RCC 7860 (cell line): ENCODE data around the gene ESD.
A peak's percentile ranks its signal among the peaks of the same experiment; 100 is the strongest.
"Not testable (repeated sequence)": the region's sequence is repeated elsewhere in the genome, so short reads cannot be mapped to it uniquely, and the experiment has no call there.

Experiments
- DNase-seq: peaks from one replicate; pipeline ENCODE4 v3.0.0-alpha.2; 2015; ENCODE audit warnings: low spot score
- FAIRE-seq: peaks from 2 replicates; lab custom pipeline; 2012; peaks lifted over from hg19 to GRCh38; lab: Jason Lieb, UNC

Gene ESD

DNA sequence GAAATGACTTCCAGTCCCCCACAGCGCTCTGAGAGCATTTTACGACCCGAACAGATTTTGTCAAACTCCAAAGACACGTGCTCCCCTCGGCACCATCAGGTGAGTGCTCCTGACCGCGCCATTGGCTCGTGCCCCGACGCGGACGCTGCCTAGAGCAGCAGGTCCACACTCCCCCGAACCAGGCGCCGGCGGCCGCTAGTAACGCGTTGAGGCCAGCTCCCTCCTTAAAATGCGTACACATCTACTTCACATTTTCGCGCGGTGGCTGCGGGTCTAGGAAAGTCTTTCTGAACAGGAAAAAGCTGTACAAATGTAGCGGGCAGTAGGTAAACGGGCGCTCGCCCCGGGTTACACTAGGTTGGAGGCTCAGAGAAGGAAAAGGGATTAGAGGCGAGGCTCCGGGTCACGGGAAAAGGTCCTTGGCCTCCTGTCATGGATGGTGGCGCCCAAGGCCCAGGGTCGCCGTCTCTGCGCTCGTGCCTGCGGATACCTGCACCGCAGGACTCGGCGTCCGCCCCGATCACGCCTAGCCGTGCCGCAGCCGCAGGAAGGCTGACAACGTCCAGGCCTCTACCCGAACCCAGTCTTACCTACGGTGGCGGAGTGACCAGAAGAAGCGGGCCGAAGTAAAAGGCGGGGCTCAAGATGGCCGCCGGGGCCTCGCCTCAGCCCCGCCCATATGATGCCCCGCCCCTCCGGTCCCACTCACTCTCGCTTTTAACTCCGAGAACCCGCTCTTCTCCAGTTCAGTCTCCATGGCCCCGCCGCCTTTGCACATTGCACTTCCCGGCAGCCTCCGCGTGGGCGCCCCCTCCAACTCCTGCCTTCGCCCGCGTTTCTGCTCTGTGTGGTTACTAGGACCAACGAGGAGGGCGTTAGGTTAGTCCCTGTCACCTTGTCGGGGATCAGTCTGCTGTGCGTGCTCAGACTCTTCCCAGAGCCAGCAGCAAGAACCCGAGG is at the start of gene ESD:
Gene ESD (minus strand): TSS at position 647 of the 960 bp plus-strand sequence. CDS start 5,748 bp downstream, outside the sequence.
- DNase-seq = peak; percentile 87
- FAIRE-seq = no peak

GRCh38 chr13:46846726-46847125 is 49.8 kb upstream of the ESD start:
- FAIRE-seq (no peak), DNase-seq (no peak)

GRCh38 chr13:46845146-46845545 is 48.2 kb upstream of the ESD start:
- FAIRE-seq (no peak), DNase-seq (no peak)

DNA sequence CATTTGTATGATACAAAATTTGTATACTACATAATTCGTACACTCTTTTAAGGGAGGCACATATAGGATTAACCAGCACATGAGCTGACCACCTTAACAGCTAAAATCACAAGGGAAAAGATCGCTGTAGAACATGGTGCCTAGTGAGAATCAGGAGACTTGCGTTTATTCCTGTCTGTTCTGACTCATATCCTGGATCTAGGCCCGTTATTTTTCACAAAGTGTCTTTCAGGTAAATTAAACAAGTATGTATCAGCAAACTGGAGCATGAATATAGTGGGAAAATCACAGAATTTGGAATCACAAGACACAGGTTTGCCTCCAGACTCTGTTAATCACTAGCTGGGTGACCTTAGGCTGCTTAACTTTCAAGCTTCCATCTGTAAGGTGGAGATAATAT is 47.5 kb upstream of the ESD start:
- no peak for FAIRE-seq
- no peak for DNase-seq

GRCh38 chr13:46839399-46839798 is 42.4 kb upstream of the ESD start:
- no peak for DNase-seq
- no peak for FAIRE-seq

- DNase-seq = no peak
- FAIRE-seq = no peak
Measured at GRCh38 chr13:46834657-46835056, 37.7 kb upstream of the ESD start.

DNA sequence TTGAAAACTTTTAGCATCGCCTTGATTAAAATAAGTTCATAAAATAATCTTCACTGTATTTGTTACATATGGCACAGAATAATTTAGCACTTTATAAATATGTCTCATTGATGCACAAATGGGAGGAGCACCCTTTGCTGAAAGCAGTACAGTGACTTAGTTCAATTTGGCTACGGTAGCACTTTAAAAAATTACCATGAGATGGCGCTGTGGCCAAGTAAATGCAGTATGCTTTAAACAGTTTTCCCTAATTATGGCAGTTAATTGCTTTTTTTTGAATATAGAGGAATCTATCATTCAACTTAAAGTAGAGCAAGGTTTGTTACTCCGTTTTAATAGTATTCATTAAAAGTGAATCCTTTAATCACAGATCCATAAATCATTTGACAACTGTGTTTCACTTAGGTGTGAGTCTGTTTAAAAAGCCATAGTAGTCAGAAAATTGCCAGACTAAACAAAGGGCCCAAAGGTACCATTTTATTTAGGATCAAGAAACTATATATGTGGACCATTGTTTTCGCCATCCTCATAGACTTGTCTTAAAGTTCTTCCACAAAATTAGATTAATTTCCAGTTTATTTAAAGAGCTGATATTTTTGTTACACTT is 34.7 kb upstream of the ESD start:
- DNase-seq (peak; percentile 12), FAIRE-seq (peak; percentile 25)

GRCh38 chr13:46830405-46831005 is 33.5 kb upstream of the ESD start:
- no peak for FAIRE-seq
- no peak for DNase-seq

GRCh38 chr13:46822551-46822950 is 25.6 kb upstream of the ESD start:
- DNase-seq = no peak
- FAIRE-seq = no peak

GRCh38 chr13:46817838-46818476 is 21.0 kb upstream of the ESD start:
- FAIRE-seq = no peak

DNA sequence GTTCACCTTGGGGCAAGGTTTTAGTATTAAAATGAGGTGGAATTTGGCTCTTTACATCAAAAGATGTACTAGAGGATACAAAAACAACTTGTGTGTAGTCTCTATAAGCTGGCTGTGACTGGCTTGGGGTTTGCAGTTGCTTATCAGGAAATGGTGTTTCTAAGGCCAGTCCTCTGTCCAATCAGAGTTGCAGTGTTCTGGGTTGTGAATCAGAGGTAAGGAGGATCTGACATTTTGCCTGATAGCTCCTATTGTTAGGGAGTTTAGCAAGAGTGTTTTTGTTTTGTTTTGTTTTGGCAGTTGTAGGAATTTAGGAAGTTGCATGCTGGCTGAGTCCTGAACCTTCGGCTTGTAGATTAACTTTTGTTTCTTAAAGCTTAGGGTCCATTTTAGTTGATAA is 20.1 kb upstream of the ESD start:
- DNase-seq = no peak
- no peak for FAIRE-seq

More at GRCh38 chr13:46817838-46818476, 21.0 kb upstream of the ESD start:
- no peak for DNase-seq

GRCh38 chr13:46816371-46816770 is 19.4 kb upstream of the ESD start:
- FAIRE-seq (no peak), DNase-seq (no peak)

GRCh38 chr13:46812301-46812797 is 15.4 kb upstream of the ESD start:
- no peak for DNase-seq

GRCh38 chr13:46810440-46810839 is 13.5 kb upstream of the ESD start:
- DNase-seq (no peak), FAIRE-seq (no peak)

More at GRCh38 chr13:46812301-46812797, 15.4 kb upstream of the ESD start:
- FAIRE-seq = no peak

GRCh38 chr13:46804921-46805320 is 8.0 kb upstream of the ESD start:
- not testable (repeated sequence) for DNase-seq, FAIRE-seq

GRCh38 chr13:46804391-46804815 is 7.4 kb upstream of the ESD start:
- FAIRE-seq (peak; percentile 95), DNase-seq (peak; percentile 96)

DNA sequence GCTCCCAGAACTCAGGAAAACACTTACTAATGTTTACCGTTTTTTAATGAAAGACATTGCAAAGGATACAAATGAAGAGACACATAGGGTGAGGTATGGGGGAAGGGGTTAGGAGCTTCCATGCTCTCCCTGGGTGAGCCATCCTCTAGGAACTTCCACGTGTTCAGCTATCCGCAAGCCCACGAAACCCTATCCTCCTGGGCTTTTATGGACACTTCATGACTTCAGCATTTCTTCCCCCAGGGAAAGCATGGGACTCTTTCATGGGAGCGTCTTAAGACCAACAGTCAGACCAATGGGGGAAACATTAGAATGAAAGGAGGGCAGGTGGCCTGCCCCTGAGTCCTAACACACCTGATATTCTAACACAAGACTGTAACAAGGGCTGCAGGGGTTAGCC is 6.6 kb upstream of the ESD start:
- no peak for FAIRE-seq
- no peak for DNase-seq

GRCh38 chr13:46801858-46802257 is 4.9 kb upstream of the ESD start:
- FAIRE-seq (no peak), DNase-seq (no peak)

DNA sequence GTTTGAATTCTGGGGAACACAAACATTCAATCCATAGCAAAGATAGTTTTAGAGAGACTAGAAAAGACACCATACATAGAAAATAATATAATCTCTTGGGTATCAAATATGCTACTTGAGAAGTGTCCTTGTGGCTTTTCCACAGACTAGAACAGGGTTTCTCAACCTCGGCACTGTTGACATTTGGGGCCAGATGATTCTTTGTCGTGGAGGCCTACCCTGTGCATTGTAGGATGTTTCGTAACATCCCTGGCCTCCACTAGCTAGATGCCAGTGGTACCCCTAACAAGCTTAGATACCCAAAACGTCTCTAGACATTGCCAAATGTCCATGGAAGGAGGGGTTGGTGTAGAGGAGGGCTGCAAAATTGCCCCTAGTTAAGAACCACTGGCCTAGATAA is 2.2 kb upstream of the ESD start:
- DNase-seq (no peak), FAIRE-seq (no peak)

DNA sequence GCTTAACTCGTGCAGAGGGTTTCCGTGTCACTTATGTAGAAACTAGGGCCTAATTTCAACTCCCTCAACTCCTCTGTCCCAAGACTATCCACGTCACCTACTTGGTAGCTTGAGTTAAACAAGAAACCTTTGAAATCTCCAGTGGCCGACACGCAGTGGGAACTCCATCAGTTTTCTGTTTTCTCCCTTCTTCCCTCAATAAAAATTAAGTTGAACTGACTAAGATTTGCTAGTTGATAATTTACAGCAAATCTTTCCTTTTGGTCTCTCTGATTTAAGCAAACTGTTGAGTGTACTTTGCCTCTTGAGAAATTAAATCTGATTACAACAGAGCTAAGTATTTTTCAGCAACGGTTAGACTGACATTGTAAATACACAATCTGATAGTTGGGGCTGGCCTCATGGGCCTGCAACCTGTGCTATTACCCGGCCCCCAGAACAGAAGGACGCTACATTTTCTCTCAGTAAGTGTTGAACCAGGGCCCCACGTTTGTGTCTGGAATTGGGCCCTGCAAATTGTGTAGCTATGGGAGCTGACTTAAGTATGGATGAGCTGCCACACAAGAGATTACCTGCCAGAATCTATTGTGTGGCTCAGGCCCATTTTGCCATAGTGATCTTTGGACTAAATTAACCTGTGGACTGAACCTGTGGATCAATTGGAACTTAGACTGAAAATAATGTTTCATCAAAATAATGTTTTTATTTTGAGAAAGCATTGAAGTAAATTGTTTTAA is 708 bp upstream of the ESD start:
- peak; percentile 37 for DNase-seq
- FAIRE-seq = peak; percentile 58
